ENCODE results near the gene ENKUR.

ENKUR gene

GRCh38 chr10:25015828-25016375 is at the start of gene ENKUR:
TSS of gene ENKUR (minus strand) at chr10:25016158. CDS start at chr10:25015936, 222 bp downstream.
- H3K9ac ChIP-seq (ENCODE audit: low read length): peak within 1 kb of the TSS; percentile 42
- H3K36me3 ChIP-seq (ENCODE audit: control insufficient read depth, insufficient read depth, low read length): no peaks in the 10 kb centered on the region
- H3K27ac ChIP-seq (ENCODE audit: low read depth, low read length): peak within 1 kb of the TSS; percentile 82
- H3K27me3 ChIP-seq (ENCODE audit: control insufficient read depth, insufficient read depth, low read length): no peaks in the 10 kb centered on the region
- peaks cover 5% of the 10 kb centered on the region for H3K4me1 ChIP-seq (ENCODE audit: control insufficient read depth, insufficient read depth, low read length)
- peak within 1 kb of the TSS; percentile 96 for H3K4me3 ChIP-seq (ENCODE audit: low read length)

- no peaks in the 10 kb centered on the region for H3K27me3 ChIP-seq (ENCODE audit: control insufficient read depth, insufficient read depth, low read length)
- H3K9ac ChIP-seq (ENCODE audit: low read length): no peak overlapping the region
- no peaks in the 10 kb centered on the region for H3K4me1 ChIP-seq (ENCODE audit: control insufficient read depth, insufficient read depth, low read length)
- no peak overlapping the region for H3K27ac ChIP-seq (ENCODE audit: low read depth, low read length)
- H3K36me3 ChIP-seq (ENCODE audit: control insufficient read depth, insufficient read depth, low read length): no peaks in the 10 kb centered on the region
- no peak overlapping the region for H3K4me3 ChIP-seq (ENCODE audit: low read length)
Observed at GRCh38 chr10:25064401-25064800, 48.4 kb upstream of the ENKUR start.

- H3K4me3 ChIP-seq (ENCODE audit: low read length): no peak overlapping the region
- no peaks in the 10 kb centered on the region for H3K36me3 ChIP-seq (ENCODE audit: control insufficient read depth, insufficient read depth, low read length)
- H3K27ac ChIP-seq (ENCODE audit: low read depth, low read length): no peak overlapping the region
- no peaks in the 10 kb centered on the region for H3K4me1 ChIP-seq (ENCODE audit: control insufficient read depth, insufficient read depth, low read length)
- no peaks in the 10 kb centered on the region for H3K27me3 ChIP-seq (ENCODE audit: control insufficient read depth, insufficient read depth, low read length)
- no peak overlapping the region for H3K9ac ChIP-seq (ENCODE audit: low read length)
Observed at GRCh38 chr10:25063644-25064043, 47.7 kb upstream of the ENKUR start.

GRCh38 chr10:25063157-25063556 is 47.2 kb upstream of the ENKUR start:
- H3K27ac ChIP-seq (ENCODE audit: low read depth, low read length): no peak overlapping the region

GRCh38 chr10:25061711-25062449 is 45.9 kb upstream of the ENKUR start:
- Histone ChIP-seq H3K9ac (ENCODE audit: low read length) (no peak overlapping the region), H3K27ac (ENCODE audit: low read depth, low read length) (no peak overlapping the region), H3K4me3 (ENCODE audit: low read length) (peak overlapping the region; percentile 39), H3K4me1 (ENCODE audit: control insufficient read depth, insufficient read depth, low read length) (no peaks in the 10 kb centered on the region), H3K27me3 (ENCODE audit: control insufficient read depth, insufficient read depth, low read length) (no peaks in the 10 kb centered on the region), H3K36me3 (ENCODE audit: control insufficient read depth, insufficient read depth, low read length) (no peaks in the 10 kb centered on the region)

More at GRCh38 chr10:25063157-25063556, 47.2 kb upstream of the ENKUR start:
- Histone ChIP-seq H3K27me3 (ENCODE audit: control insufficient read depth, insufficient read depth, low read length) (no peaks in the 10 kb centered on the region), H3K4me3 (ENCODE audit: low read length) (no peak overlapping the region), H3K9ac (ENCODE audit: low read length) (no peak overlapping the region), H3K4me1 (ENCODE audit: control insufficient read depth, insufficient read depth, low read length) (no peaks in the 10 kb centered on the region), H3K36me3 (ENCODE audit: control insufficient read depth, insufficient read depth, low read length) (no peaks in the 10 kb centered on the region)

- no peaks in the 10 kb centered on the region for H3K36me3 ChIP-seq (ENCODE audit: control insufficient read depth, insufficient read depth, low read length)
- H3K4me3 ChIP-seq (ENCODE audit: low read length): no peak overlapping the region
- H3K27ac ChIP-seq (ENCODE audit: low read depth, low read length): no peak overlapping the region
- H3K27me3 ChIP-seq (ENCODE audit: control insufficient read depth, insufficient read depth, low read length): no peaks in the 10 kb centered on the region
- no peak overlapping the region for H3K9ac ChIP-seq (ENCODE audit: low read length)
- H3K4me1 ChIP-seq (ENCODE audit: control insufficient read depth, insufficient read depth, low read length): no peaks in the 10 kb centered on the region
Observed at GRCh38 chr10:25061125-25061524, 45.2 kb upstream of the ENKUR start.

- Histone ChIP-seq H3K9ac (ENCODE audit: low read length) (no peak overlapping the region), H3K27ac (ENCODE audit: low read depth, low read length) (no peak overlapping the region), H3K4me3 (ENCODE audit: low read length) (no peak overlapping the region), H3K4me1 (ENCODE audit: control insufficient read depth, insufficient read depth, low read length) (no peaks in the 10 kb centered on the region), H3K27me3 (ENCODE audit: control insufficient read depth, insufficient read depth, low read length) (no peaks in the 10 kb centered on the region), H3K36me3 (ENCODE audit: control insufficient read depth, insufficient read depth, low read length) (no peaks in the 10 kb centered on the region)
Observed at GRCh38 chr10:25059990-25060389, 44.0 kb upstream of the ENKUR start.

- no peak overlapping the region for H3K4me3 ChIP-seq (ENCODE audit: low read length)
- H3K36me3 ChIP-seq (ENCODE audit: control insufficient read depth, insufficient read depth, low read length): no peaks in the 10 kb centered on the region
- H3K27me3 ChIP-seq (ENCODE audit: control insufficient read depth, insufficient read depth, low read length): no peaks in the 10 kb centered on the region
- no peak overlapping the region for H3K27ac ChIP-seq (ENCODE audit: low read depth, low read length)
- H3K9ac ChIP-seq (ENCODE audit: low read length): no peak overlapping the region
- H3K4me1 ChIP-seq (ENCODE audit: control insufficient read depth, insufficient read depth, low read length): no peaks in the 10 kb centered on the region
Observed at GRCh38 chr10:25057886-25058285, 41.9 kb upstream of the ENKUR start.

GRCh38 chr10:25056726-25057125 is 40.8 kb upstream of the ENKUR start:
- Histone ChIP-seq H3K27ac (ENCODE audit: low read depth, low read length) (no peak overlapping the region), H3K9ac (ENCODE audit: low read length) (no peak overlapping the region), H3K27me3 (ENCODE audit: control insufficient read depth, insufficient read depth, low read length) (no peaks in the 10 kb centered on the region), H3K4me1 (ENCODE audit: control insufficient read depth, insufficient read depth, low read length) (no peaks in the 10 kb centered on the region), H3K4me3 (ENCODE audit: low read length) (no peak overlapping the region), H3K36me3 (ENCODE audit: control insufficient read depth, insufficient read depth, low read length) (no peaks in the 10 kb centered on the region)

- no peaks in the 10 kb centered on the region for H3K27me3 ChIP-seq (ENCODE audit: control insufficient read depth, insufficient read depth, low read length)
- no peak overlapping the region for H3K27ac ChIP-seq (ENCODE audit: low read depth, low read length)
- peaks cover 2% of the 10 kb centered on the region for H3K4me1 ChIP-seq (ENCODE audit: control insufficient read depth, insufficient read depth, low read length)
- no peak overlapping the region for H3K9ac ChIP-seq (ENCODE audit: low read length)
- H3K36me3 ChIP-seq (ENCODE audit: control insufficient read depth, insufficient read depth, low read length): no peaks in the 10 kb centered on the region
- H3K4me3 ChIP-seq (ENCODE audit: low read length): no peak overlapping the region
Observed at GRCh38 chr10:25052012-25052411, 36.1 kb upstream of the ENKUR start.

GRCh38 chr10:25050402-25050801 is 34.4 kb upstream of the ENKUR start:
- H3K9ac ChIP-seq (ENCODE audit: low read length): no peak overlapping the region
- H3K27ac ChIP-seq (ENCODE audit: low read depth, low read length): no peak overlapping the region
- H3K4me1 ChIP-seq (ENCODE audit: control insufficient read depth, insufficient read depth, low read length): peaks cover 2% of the 10 kb centered on the region
- H3K27me3 ChIP-seq (ENCODE audit: control insufficient read depth, insufficient read depth, low read length): no peaks in the 10 kb centered on the region
- H3K36me3 ChIP-seq (ENCODE audit: control insufficient read depth, insufficient read depth, low read length): no peaks in the 10 kb centered on the region
- H3K4me3 ChIP-seq (ENCODE audit: low read length): no peak overlapping the region

- H3K9ac ChIP-seq (ENCODE audit: low read length): no peak overlapping the region
- no peak overlapping the region for H3K27ac ChIP-seq (ENCODE audit: low read depth, low read length)
- H3K4me1 ChIP-seq (ENCODE audit: control insufficient read depth, insufficient read depth, low read length): peaks cover 2% of the 10 kb centered on the region
- H3K4me3 ChIP-seq (ENCODE audit: low read length): no peak overlapping the region
- H3K27me3 ChIP-seq (ENCODE audit: control insufficient read depth, insufficient read depth, low read length): no peaks in the 10 kb centered on the region
- H3K36me3 ChIP-seq (ENCODE audit: control insufficient read depth, insufficient read depth, low read length): no peaks in the 10 kb centered on the region
Observed at GRCh38 chr10:25049966-25050365, 34.0 kb upstream of the ENKUR start.

GRCh38 chr10:25048450-25048849 is 32.5 kb upstream of the ENKUR start:
- Histone ChIP-seq H3K9ac (ENCODE audit: low read length) (no peak overlapping the region), H3K4me3 (ENCODE audit: low read length) (no peak overlapping the region), H3K36me3 (ENCODE audit: control insufficient read depth, insufficient read depth, low read length) (no peaks in the 10 kb centered on the region), H3K27ac (ENCODE audit: low read depth, low read length) (no peak overlapping the region), H3K27me3 (ENCODE audit: control insufficient read depth, insufficient read depth, low read length) (no peaks in the 10 kb centered on the region), H3K4me1 (ENCODE audit: control insufficient read depth, insufficient read depth, low read length) (peaks cover 2% of the 10 kb centered on the region)
